Liver (tissue), 9 donors: Measurements from ENCODE around the gene ACSS1. TPM values are rescaled to one million over a fixed set of nuclear protein-coding genes. Genes with fewer than 3 reads are reported as not detected.

ENCODE experiments used
- DNase-seq: peaks from one replicate; pipeline ENCODE4 v3.0.0-alpha.2; 2017; ENCODE audit warnings: low spot score
- H3K27ac ChIP-seq, 2 donors: one replicate each; pipeline ENCODE4 v1.7.0; 2013; ENCODE audit warnings: inconsistent platforms in 2 of 2, low read length in 2 of 2, control low read depth in 1 of 2, low read depth in 1 of 2, mild to moderate bottlenecking in 1 of 2
- H3K27me3 ChIP-seq, 4 donors: one replicate each; pipeline versions ENCODE4 v1.6.1 to v1.7.0; 2013; ENCODE audit warnings: low read length in 3 of 4, inconsistent platforms in 1 of 4, mild to moderate bottlenecking in 1 of 4, moderate library complexity in 1 of 4; ENCODE audit not compliant: control insufficient read depth in 4 of 4, insufficient read depth in 4 of 4
- H3K36me3 ChIP-seq, 4 donors: one replicate each; pipeline versions ENCODE4 v1.6.1 to v1.7.0; 2013; ENCODE audit warnings: low read length in 3 of 4, mild to moderate bottlenecking in 3 of 4, low read depth in 1 of 4, moderate library complexity in 1 of 4; ENCODE audit not compliant: control insufficient read depth in 4 of 4, insufficient read depth in 3 of 4
- H3K4me1 ChIP-seq, 4 donors: one replicate each; pipeline versions ENCODE4 v1.6.1 to v1.7.0; 2013; ENCODE audit warnings: low read length in 3 of 4, mild to moderate bottlenecking in 3 of 4, moderate library complexity in 1 of 4; ENCODE audit not compliant: control insufficient read depth in 4 of 4, insufficient read depth in 4 of 4
- H3K4me3 ChIP-seq, 3 donors: one replicate each; pipeline versions ENCODE4 v1.6.1 to v1.7.0; 2013; ENCODE audit warnings: low read length in 3 of 3, control low read depth in 1 of 3, low read depth in 1 of 3, mild to moderate bottlenecking in 1 of 3
- H3K9ac ChIP-seq, 2 donors: one replicate each; pipeline ENCODE4 v1.7.0; 2013; ENCODE audit warnings: low read length in 2 of 2, mild to moderate bottlenecking in 2 of 2, moderate library complexity in 2 of 2, control low read depth in 1 of 2, low read depth in 1 of 2
- H3K9me3 ChIP-seq, 4 donors: one replicate each; pipeline versions ENCODE4 v1.6.1 to v1.7.0; 2013; ENCODE audit warnings: low read length in 3 of 4; ENCODE audit not compliant: control insufficient read depth in 4 of 4
- ATF3 ChIP-seq: IDR thresholded peaks from 2 replicates; pipeline ENCODE4 v1.6.1; 2016; ENCODE audit warnings: antibody characterized with exemption
- CTCF ChIP-seq: fragments of 150-350 bp; IDR thresholded peaks from 2 replicates; pipeline ENCODE4 v1.5.1; 2017; ENCODE audit warnings: improper control_type of control experiment, low read depth, low read length; ENCODE audit not compliant: missing input control
- EGR1 ChIP-seq, 2 donors: IDR thresholded peaks; 2 replicates each; pipeline ENCODE4 v1.6.1; 2016 to 2018; ENCODE audit warnings: antibody characterized with exemption in 2 of 2, low read depth in 2 of 2
- FOXA1 ChIP-seq: IDR thresholded peaks from 2 replicates; pipeline ENCODE4 v1.6.1; 2016; ENCODE audit warnings: antibody characterized with exemption
- FOXA2 ChIP-seq: IDR thresholded peaks from 2 replicates; pipeline ENCODE4 v1.6.1; 2016; ENCODE audit warnings: antibody characterized with exemption
- GABPA ChIP-seq, 2 donors: IDR thresholded peaks in 1 of 2; conservative IDR thresholded peaks in 1 of 2; 2 replicates each; pipeline ENCODE4 v1.6.1; 2016; ENCODE audit warnings: antibody characterized with exemption in 2 of 2, mild to moderate bottlenecking in 1 of 2, moderate library complexity in 1 of 2
- HNF4A ChIP-seq, 2 donors: conservative IDR thresholded peaks; 2 replicates each; pipeline ENCODE4 v1.6.1; 2016; ENCODE audit warnings: antibody characterized with exemption in 2 of 2, mild to moderate bottlenecking in 2 of 2
- HNF4G ChIP-seq: IDR thresholded peaks from 2 replicates; pipeline ENCODE4 v1.6.1; 2016; ENCODE audit warnings: antibody characterized with exemption
- JUND ChIP-seq, 2 donors: IDR thresholded peaks; 2 replicates each; pipeline ENCODE4 v1.6.1; 2016; ENCODE audit warnings: antibody characterized with exemption in 2 of 2
- MAX ChIP-seq: IDR thresholded peaks from 2 replicates; pipeline ENCODE4 v1.6.1; 2016; ENCODE audit warnings: antibody characterized with exemption
- NR2F2 ChIP-seq: IDR thresholded peaks from 2 replicates; pipeline ENCODE4 v1.6.1; 2016; ENCODE audit warnings: antibody characterized with exemption
- RAD21 ChIP-seq, 2 donors: IDR thresholded peaks; 2 replicates each; pipeline ENCODE4 v1.6.1; 2016; ENCODE audit warnings: antibody characterized with exemption in 2 of 2, mild to moderate bottlenecking in 2 of 2
- RXRA ChIP-seq, 2 donors: IDR thresholded peaks; 2 replicates each; pipeline ENCODE4 v1.6.1; 2017 to 2018; ENCODE audit warnings: antibody characterized with exemption in 2 of 2, mild to moderate bottlenecking in 1 of 2
- SP1 ChIP-seq: IDR thresholded peaks from 2 replicates; pipeline ENCODE4 v1.6.1; 2018; ENCODE audit warnings: antibody characterized with exemption, mild to moderate bottlenecking
- TAF1 ChIP-seq: conservative IDR thresholded peaks from 2 replicates; pipeline ENCODE4 v1.6.1; 2016; ENCODE audit warnings: antibody characterized with exemption, mild to moderate bottlenecking
- YY1 ChIP-seq: IDR thresholded peaks from 2 replicates; pipeline ENCODE4 v1.6.1; 2016; ENCODE audit warnings: antibody characterized with exemption, mild to moderate bottlenecking
- ZBTB33 ChIP-seq: IDR thresholded peaks from 2 replicates; pipeline ENCODE4 v1.6.1; 2016; ENCODE audit warnings: antibody characterized with exemption
- WGBS: extraction: QIAGEN DNeasy Blood & Tissue Kit; methylation state at CpG from one replicate; pipeline ENCODE4 v1.1.7; 2013; 5-methylcytosine and 5-hydroxymethylcytosine counted together
- polyA plus RNA-seq, 2 donors: library from polyadenylated mRNA; stranded (reverse) in 1 of 2; unstranded in 1 of 2; fragments of 200-250 nt in 1 of 2; fragments of >200 nt in 1 of 2; fragmentation: Nextera tagmentation in 1 of 2; extraction: Ambion mirVana in 1 of 2; gene quantifications; one replicate each; pipeline versions ENCODE4 v1.2.1 to v1.2.3, GENCODE V29; 2013 to 2015
- total RNA-seq, 2 donors: library from RNA; depleted of rRNA; stranded (reverse); fragments of >200 nt; gene quantifications; one replicate each; pipeline ENCODE4 v1.2.3, GENCODE V29; 2014
- TF ChIP-seq, protein P1 (sequence below): IDR thresholded peaks from 2 replicates; pipeline ENCODE4 v1.6.1; 2016; ENCODE audit warnings: antibody characterized with exemption, mild to moderate bottlenecking
- donor health status: healthy.
- donor health status: healthy.
- donor health status: healthy.
- donor health status: healthy.
- donor health status: healthy.

The ACSS1 gene
- total and polyA plus RNA-seq, 4 donors, result 5.3 to 87.5 (median 22.1) TPM

DNA sequence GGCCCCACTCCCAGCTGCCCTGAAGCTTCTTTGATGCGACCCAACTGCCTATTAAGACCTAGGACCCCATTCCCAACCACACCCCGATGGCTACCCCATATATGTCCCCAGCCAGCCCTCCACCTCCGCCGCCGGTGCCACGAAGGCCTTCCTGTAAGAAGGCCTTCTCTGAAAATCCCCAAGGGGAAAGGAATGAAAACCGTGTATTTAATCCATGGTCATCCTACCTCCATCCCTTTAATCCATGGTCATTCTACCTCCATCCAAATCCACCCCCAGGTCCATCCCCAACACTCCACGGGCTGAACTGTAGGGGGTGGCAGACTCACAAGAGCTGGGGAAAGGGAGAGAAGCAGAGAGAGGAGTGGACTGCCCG lies 24.5 kb upstream of the ACSS1 start:
- DNase-seq, result no peak
- Histone ChIP-seq H3K9ac (no peak overlapping the region), H3K27me3 (peaks cover 6 to 26% (median 12%) of the 10 kb centered on the region in 4 donors), H3K36me3 (no peaks in the 10 kb centered on the region), H3K27ac (no peak overlapping the region), H3K4me3 (no peak overlapping the region), H3K4me1 (peaks cover 3 to 19% (median 10%) of the 10 kb centered on the region in 4 donors), H3K9me3 (peaks cover 0 to 2% (median 0%) of the 10 kb centered on the region in 4 donors)
- TF ChIP-seq ATF3, result no peak
- no peak for TF ChIP-seq MAX
- no peak for TF ChIP-seq FOXA1
- TF ChIP-seq RXRA (IDR thresholded peaks at IDR 0.05), result no peak
- TF ChIP-seq YY1, result no peak
- no peak for TF ChIP-seq JUND (IDR thresholded peaks at IDR 0.05)
- no peak for TF ChIP-seq HNF4A (conservative IDR thresholded peaks at IDR 0.05)
- TF ChIP-seq, protein P1, sequence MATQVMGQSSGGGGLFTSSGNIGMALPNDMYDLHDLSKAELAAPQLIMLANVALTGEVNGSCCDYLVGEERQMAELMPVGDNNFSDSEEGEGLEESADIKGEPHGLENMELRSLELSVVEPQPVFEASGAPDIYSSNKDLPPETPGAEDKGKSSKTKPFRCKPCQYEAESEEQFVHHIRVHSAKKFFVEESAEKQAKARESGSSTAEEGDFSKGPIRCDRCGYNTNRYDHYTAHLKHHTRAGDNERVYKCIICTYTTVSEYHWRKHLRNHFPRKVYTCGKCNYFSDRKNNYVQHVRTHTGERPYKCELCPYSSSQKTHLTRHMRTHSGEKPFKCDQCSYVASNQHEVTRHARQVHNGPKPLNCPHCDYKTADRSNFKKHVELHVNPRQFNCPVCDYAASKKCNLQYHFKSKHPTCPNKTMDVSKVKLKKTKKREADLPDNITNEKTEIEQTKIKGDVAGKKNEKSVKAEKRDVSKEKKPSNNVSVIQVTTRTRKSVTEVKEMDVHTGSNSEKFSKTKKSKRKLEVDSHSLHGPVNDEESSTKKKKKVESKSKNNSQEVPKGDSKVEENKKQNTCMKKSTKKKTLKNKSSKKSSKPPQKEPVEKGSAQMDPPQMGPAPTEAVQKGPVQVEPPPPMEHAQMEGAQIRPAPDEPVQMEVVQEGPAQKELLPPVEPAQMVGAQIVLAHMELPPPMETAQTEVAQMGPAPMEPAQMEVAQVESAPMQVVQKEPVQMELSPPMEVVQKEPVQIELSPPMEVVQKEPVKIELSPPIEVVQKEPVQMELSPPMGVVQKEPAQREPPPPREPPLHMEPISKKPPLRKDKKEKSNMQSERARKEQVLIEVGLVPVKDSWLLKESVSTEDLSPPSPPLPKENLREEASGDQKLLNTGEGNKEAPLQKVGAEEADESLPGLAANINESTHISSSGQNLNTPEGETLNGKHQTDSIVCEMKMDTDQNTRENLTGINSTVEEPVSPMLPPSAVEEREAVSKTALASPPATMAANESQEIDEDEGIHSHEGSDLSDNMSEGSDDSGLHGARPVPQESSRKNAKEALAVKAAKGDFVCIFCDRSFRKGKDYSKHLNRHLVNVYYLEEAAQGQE, result no peak
- TF ChIP-seq CTCF, result no peak
- TF ChIP-seq HNF4G, result no peak
- no peak for TF ChIP-seq SP1
- TF ChIP-seq EGR1 (IDR thresholded peaks at IDR 0.05; ENCODE audit: low read depth in 2 of 2), result no peak
- no peak for TF ChIP-seq NR2F2
- TF ChIP-seq ZBTB33, result no peak
- no peak for TF ChIP-seq FOXA2
- no peak for TF ChIP-seq RAD21 (IDR thresholded peaks at IDR 0.05)
- TF ChIP-seq GABPA (IDR thresholded peaks at IDR 0.05 in 1 of 2, conservative IDR thresholded peaks at IDR 0.05 in 1 of 2), result no peak
- TF ChIP-seq TAF1, result no peak
- WGBS, result 22% methylated on average over 9 of the region's 9 CpGs
